KG1 (cell line): ENCODE data around the gene RELA.
"Not testable (repeated sequence)": the region's sequence is repeated elsewhere in the genome, so short reads cannot be mapped to it uniquely, and the experiment has no call there.

ENCODE experiments used
- DNase-seq: peaks from one replicate; lab custom pipeline; 2025; lab: John Stamatoyannopoulos, UW

RELA gene

GRCh38 chr11:65648997-65649493, 13.7 kb downstream of the RELA start:
- DNase-seq: no peak

- DNase-seq: no peak
Observed at GRCh38 chr11:65646958-65647701, 15.6 kb downstream of the RELA start.

DNA sequence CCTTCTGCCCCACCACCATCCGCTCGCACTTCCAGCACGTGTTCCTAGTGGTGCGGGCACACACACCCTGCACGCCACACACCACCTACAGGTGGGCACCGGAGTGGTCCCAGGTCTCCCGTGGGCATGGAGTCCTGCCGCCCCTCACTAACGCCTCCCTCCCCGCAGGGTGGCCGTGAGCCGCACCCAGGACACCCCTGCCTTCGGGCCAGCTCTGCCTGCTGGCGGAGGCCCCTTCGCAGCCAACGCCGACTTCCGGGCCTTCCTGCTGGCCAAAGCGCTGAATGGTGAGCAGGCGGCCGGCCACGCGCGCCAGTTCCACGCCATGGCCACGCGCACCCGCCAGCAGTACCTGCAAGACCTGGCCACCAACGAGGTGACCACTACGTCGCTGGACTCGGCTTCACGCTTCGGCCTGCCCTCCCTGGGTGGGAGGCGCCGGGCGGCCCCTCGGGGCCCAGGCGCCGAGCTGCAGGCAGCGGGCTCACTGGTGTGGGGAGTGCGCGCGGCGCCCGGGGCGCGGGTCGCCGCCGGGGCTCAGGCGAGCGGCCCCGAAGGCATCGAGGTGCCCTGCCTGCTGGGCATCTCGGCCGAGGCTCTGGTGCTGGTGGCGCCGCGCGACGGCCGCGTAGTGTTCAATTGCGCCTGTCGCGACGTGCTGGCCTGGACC, 16.3 kb downstream of the RELA start:
- no peak for DNase-seq

- DNase-seq: no peak
Observed at GRCh38 chr11:65645710-65646109, 17.0 kb downstream of the RELA start.

- no peak for DNase-seq
Observed at GRCh38 chr11:65644837-65645236, 17.9 kb downstream of the RELA start.

GRCh38 chr11:65643971-65644370, 18.7 kb downstream of the RELA start:
- DNase-seq: no peak

DNA sequence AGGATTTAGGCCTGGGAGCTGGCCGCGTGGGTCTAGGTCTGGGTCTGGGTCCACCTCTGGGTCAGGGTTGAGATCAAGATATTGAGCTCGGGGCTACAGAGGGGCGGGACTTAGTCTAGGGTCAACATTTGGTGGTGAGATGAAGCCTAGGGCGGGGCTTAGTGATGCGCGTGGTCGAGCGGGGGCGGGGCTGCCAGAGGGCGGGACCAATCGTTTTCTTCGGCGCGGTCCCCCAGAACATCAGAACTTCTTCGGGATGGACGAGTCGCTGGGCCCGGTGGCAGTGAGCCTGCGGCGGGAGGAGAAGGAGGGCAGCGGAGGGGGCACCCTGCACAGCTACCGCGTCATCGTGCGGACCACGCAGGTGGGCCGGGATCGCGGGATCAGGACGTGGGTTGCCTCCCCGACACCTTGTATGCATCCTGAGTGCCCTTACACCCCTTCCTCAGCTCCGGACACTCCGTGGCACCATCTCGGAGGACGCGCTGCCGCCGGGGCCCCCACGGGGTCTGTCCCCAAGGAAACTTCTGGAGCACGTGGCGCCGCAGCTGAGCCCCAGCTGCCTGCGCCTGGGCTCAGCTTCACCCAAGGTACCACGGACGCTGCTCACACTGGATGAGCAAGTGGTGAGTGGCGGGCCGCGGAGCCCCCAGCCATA, 20.6 kb downstream of the RELA start:
- DNase-seq: peak; percentile 24

- DNase-seq: no peak
Observed at GRCh38 chr11:65641297-65642013, 21.3 kb downstream of the RELA start.

- peak; percentile 92 for DNase-seq
Observed at GRCh38 chr11:65640483-65641296, 22.0 kb downstream of the RELA start.

- peak; percentile 92 for DNase-seq
Observed at GRCh38 chr11:65639623-65640482, 22.9 kb downstream of the RELA start.

DNA sequence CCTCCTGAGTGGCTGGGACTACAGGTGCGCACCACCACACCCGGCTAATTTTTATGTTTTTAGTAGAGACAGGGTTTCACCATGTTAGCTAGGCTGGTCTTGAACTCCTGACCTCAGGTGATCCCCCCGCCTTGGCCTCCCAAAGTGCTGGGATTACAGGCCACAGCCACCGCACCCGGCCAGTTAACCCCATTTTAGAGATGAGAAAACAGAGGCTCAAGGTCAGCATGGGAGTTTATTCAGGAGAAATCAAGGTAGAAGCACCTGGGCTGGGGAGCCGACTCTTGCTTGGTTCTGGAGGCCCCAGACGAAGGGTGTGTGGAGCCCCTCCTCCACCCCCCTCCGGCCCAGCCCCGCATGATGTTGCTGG, 23.5 kb downstream of the RELA start:
- not testable (repeated sequence) for DNase-seq

DNA sequence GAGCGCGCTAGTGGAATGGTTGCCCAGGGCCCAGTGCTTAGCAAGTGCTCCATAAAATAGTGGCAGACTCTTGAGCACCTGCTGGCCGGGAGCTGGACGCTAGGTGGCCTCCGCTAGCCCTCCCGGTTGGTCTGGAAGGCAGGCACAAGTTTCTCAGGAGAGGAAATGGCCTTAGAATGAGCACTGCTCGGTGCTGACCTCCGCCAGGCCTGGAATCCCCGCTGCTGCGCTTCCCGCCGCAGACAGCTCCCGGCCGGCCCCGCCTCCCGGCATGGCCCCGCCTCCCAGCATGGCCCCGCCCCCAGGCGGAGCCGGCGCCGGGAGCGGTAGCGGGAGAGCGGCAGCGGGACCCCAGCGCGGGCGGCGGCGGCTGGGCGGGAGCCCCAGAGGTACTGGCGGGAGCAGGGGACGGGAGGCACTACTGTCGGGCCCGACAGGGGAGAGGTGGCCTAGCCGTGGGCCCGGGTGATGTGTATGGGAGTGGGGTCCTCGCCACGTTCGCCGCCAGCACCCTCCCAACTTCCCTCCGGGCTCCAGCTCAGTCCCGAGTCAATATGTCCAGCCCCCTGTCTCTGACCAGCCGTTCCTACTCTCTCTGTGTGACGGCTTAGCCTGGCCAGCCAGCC, 24.8 kb downstream of the RELA start, which contains the start of gene SIPA1:
TSS of gene SIPA1 (plus strand) at position 308 of the 626 bp plus-strand sequence. CDS start 2,821 bp downstream, outside the sequence.
- peak; percentile 86 for DNase-seq

DNA sequence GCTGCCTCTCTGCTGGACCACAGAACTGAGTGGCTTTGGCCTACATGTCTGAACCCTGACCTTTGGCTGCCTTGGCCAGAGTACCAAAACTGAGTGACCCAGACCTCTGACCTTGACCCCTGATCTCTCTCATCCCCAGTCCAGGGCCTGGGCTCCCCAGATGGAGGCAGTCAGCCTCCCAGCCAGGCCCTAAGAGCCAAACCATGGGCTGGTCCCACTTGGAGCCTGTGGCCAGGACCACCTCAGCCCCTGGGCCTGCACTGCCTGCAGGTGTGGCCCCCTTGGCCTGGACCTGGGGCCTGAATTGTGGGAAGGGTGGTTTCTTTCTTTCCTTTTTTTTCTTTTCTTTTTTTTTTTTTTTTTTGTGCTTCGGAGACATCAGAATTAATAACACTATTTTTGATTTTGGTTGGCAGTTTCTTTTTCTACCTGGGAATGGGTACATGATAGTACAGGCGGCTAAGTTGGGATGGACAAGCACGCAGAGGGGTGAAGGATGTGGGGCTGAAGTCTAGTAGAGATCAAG, 25.6 kb downstream of the RELA start:
- no peak for DNase-seq

- no peak for DNase-seq
Observed at GRCh38 chr11:65636108-65637031, 26.3 kb downstream of the RELA start.

- no peak for DNase-seq
Observed at GRCh38 chr11:65634905-65635731, 27.6 kb downstream of the RELA start.

GRCh38 chr11:65634440-65634839, 28.3 kb downstream of the RELA start:
- DNase-seq: no peak

DNA sequence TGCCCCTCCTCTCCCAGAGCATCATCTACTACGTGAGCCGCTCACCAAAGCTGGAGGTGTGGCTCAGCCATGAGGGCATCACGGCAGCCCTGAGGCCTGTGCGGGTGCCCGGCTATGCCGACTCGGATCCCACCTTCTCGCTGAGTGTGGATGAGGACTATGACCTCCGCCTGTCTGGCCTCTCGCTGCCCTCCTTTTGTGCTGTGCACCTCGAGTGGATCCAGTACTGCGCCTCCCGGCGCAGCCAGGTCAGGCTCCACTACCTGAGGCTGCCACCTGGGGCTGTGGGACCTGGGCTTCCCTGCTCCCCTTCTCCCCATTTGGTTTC, 28.6 kb downstream of the RELA start:
- no peak for DNase-seq
